T1000 (cell line): ENCODE measurements around the gene CDH4.

Source experiments
- DNase-seq: peaks from one replicate; lab custom pipeline; 2025; ENCODE audit warnings: mixed read lengths; lab: John Stamatoyannopoulos, UW

CDH4 gene

GRCh38 chr20:61582196-61582923 is 330.3 kb downstream of the CDH4 start:
- no peak for DNase-seq

GRCh38 chr20:61583356-61583755 is 331.3 kb downstream of the CDH4 start:
- DNase-seq = no peak

- DNase-seq = no peak
Observed at GRCh38 chr20:61584851-61585250, 332.8 kb downstream of the CDH4 start.

GRCh38 chr20:61585764-61586163 is 333.7 kb downstream of the CDH4 start:
- DNase-seq = no peak

- DNase-seq = no peak
Observed at GRCh38 chr20:61587036-61587435, 335.0 kb downstream of the CDH4 start.

GRCh38 chr20:61587681-61588289 is 335.7 kb downstream of the CDH4 start:
- no peak for DNase-seq

- DNase-seq = no peak
Observed at GRCh38 chr20:61588411-61589385, 336.6 kb downstream of the CDH4 start.

GRCh38 chr20:61590236-61590635 is 338.2 kb downstream of the CDH4 start:
- DNase-seq = no peak

GRCh38 chr20:61593516-61593915 is 341.5 kb downstream of the CDH4 start:
- DNase-seq = no peak

GRCh38 chr20:61594198-61594597 is 342.1 kb downstream of the CDH4 start:
- no peak for DNase-seq

- DNase-seq = no peak
Observed at GRCh38 chr20:61595216-61595615, 343.2 kb downstream of the CDH4 start.

- no peak for DNase-seq
Observed at GRCh38 chr20:61596687-61597330, 344.7 kb downstream of the CDH4 start.

- DNase-seq = no peak
Observed at GRCh38 chr20:61597996-61598395, 345.9 kb downstream of the CDH4 start.

GRCh38 chr20:61598586-61598985 is 346.5 kb downstream of the CDH4 start:
- DNase-seq = no peak

GRCh38 chr20:61599061-61599531 is 347.0 kb downstream of the CDH4 start:
- no peak for DNase-seq

GRCh38 chr20:61599541-61599992 is 347.5 kb downstream of the CDH4 start:
- DNase-seq = no peak

GRCh38 chr20:61600016-61600415 is 348.0 kb downstream of the CDH4 start:
- no peak for DNase-seq

GRCh38 chr20:61601361-61601760 is 349.3 kb downstream of the CDH4 start:
- no peak for DNase-seq

GRCh38 chr20:61601853-61602252 is 349.8 kb downstream of the CDH4 start:
- no peak for DNase-seq

- DNase-seq = no peak
Observed at GRCh38 chr20:61603715-61604114, 351.7 kb downstream of the CDH4 start.

- DNase-seq = no peak
Observed at GRCh38 chr20:61604549-61604948, 352.5 kb downstream of the CDH4 start.

- DNase-seq = no peak
Observed at GRCh38 chr20:61605283-61605682, 353.2 kb downstream of the CDH4 start.
